ENCODE results near the gene ARTN. TPM values are rescaled to one million over a fixed set of nuclear protein-coding genes. Genes with fewer than 3 reads are reported as not detected.

ARTN gene
- total and polyA plus RNA-seq, 9 of the 15 experiments (the other 6 are each of a cell fraction or from before 2014, with no cell fraction given), result 0.06 to 0.38 TPM; not detected in 7

GRCh38 chr1:43979528-43980254, 46.1 kb downstream of the ARTN start (continued):
- TF ChIP-seq RREB1 (CRISPR knock-in tag; IDR thresholded peaks at IDR 0.05), result no peak
- TF ChIP-seq CHD7 (IDR thresholded peaks at IDR 0.05; ENCODE audit: low read depth, low read length), result no peak
- no peak for TF ChIP-seq CREBBP (IDR thresholded peaks at IDR 0.05; ENCODE audit: low read depth, low read length)
- no peak for TF ChIP-seq E2F8 (IDR thresholded peaks at IDR 0.05; ENCODE audit: low read depth, partially characterized antibody)
- no peak for TF ChIP-seq CHD4 (IDR thresholded peaks at IDR 0.05; ENCODE audit: insufficient read depth, insufficient replicate concordance, low read depth, low read length, poor library complexity, severe bottlenecking)

All from K562 (cell line).